Measurements from ENCODE around the gene TBC1D4.

DNA sequence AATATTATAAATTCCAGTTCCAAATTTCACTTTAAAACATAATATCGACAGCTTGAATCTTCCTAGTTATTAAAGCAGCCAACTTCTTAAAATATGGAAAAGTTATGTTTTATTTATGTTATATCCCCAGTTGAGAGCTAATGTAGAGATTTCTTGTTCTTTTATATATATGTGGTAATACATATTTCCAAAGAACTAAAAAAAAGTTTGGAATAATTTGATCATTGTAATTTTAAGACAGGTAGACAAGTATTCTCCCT lies 781 bp upstream of the TBC1D4 start:
- TF ChIP-seq CTCF (IDR thresholded peaks at IDR 0.05; ENCODE audit: low read length) (no peak), EZH2 (optimal IDR thresholded peaks at IDR 0.05; ENCODE audit: low read depth, low read length) (no peak)
